ENCODE results near the gene MALL.
"Not testable (repeated sequence)": the region's sequence is repeated elsewhere in the genome, so short reads cannot be mapped to it uniquely, and the experiment has no call there.

Gene MALL

DNA sequence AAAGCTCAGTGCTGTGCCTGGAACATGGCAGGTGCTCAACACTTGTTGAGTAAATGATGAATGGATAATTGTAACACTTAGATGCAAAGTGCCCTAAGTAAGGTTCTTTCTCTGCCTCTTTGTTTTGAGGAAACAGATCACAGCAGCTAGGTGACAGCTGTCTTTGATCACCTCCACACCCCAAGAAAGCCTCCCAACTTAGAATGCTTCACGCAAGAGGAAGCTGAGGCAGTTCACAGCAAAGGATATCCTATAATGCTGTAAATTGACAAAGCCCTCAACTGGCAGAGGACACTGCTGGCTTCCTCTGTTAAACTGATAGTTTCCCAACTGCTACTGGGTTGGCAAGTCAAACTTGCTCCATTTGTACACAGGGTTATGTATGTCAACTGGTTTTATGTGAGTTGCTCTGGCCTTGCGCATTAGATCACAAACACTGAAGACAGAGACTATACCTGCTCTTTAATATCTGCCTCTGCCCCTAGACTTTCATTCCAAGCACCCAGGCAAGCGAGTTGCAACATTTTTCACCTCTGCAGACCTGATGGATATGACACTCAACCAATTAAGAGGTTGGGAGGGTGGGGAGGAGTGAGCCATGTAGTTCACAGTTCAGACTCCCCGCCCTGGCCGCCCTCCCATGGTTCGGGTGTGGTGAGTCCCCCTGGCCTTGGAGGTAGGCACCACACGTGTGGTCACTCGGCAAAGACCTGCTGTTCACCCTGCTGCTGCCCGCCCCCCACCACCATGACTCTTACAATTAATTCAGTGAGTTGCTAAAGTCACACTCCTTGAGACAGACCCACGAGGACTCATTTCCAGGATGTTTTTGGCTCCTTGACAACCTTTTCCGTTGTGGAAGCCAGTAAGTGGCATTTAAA, 4.8 kb upstream of the MALL start:
- DNase-seq: no peak

GRCh38 chr2:110116033-110116710, 550 bp upstream of the MALL start:
- peak in 1 of 2 experiments; percentile 15 for DNase-seq

DNA sequence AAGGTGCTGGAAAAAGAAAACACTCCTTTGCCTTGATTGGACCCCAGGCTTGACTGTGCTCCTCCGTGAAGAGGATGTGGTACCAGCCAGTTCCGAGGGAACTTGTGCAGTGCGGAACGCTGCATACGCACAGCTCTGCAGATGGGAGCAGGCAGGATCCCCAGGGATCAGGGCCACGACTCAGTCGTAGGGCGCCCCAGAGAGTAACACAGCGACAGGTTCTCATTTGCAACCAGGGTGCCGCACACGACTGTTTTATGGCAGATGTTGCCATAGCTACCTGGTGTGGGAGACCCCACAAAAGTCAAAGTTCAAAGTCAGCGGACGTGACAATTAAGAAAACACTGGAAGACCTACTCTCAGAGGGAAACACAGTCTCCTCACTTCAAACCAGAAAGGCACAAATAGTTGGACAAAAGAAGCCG, 779 bp downstream of the MALL start:
- peak in 1 of 2 experiments; percentile 38 for DNase-seq

DNA sequence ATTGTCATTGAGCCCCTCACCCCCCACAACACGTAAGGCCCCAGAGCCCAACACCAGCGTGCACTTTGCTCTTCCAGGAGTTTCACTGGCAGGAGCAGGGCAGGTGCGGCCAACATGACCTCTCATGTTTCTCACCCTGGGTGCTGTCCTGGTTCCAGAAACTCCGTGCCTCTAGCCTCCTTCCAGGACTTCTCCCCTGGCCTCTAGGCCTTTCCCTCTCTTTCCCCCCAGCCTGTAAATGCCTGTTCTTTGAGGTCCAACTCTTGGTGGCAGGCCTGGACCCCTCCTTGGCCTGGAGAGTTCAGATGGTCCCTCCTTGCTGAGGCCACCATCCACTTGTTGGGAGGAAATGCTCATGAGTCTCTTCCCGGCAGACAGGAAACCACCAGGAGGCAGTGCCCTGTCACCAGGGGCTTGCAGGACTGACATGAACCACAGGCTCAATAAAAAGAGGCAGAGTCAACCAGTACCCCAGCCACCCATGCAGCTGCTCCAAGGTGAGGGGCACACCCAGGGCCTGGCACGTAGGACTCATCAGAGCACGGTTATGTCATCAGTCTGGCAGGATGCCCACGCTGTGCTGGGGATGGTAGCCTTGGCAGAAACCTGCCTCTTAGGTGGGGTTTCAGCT, 1.5 kb downstream of the MALL start:
- DNase-seq: no peak

DNA sequence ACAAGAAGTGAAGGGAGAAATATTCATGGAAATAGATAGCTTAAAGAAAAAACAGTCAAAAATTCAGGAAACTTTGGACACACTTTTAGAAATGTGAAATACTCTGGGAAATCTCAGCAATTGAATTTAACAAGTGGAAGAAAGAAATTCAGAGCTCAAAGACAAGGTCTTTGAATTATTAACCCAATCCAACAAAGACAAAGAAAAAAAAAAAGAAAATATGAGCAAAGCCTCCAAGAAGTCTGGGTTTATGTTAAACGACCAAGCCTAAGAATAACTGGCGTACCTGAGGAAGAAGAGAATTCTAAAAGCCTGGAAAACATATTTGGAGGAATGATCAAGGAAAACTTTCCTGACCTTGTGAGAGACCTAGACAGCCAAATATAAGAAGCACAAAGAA, 7.3 kb downstream of the MALL start:
- DNase-seq: not testable (repeated sequence)

- no peak for DNase-seq
These were observed 8.2 kb downstream of the MALL start for GRCh38 chr2:110107092-110108079.

GRCh38 chr2:110106642-110107041, 9.0 kb downstream of the MALL start:
- no peak for DNase-seq

DNA sequence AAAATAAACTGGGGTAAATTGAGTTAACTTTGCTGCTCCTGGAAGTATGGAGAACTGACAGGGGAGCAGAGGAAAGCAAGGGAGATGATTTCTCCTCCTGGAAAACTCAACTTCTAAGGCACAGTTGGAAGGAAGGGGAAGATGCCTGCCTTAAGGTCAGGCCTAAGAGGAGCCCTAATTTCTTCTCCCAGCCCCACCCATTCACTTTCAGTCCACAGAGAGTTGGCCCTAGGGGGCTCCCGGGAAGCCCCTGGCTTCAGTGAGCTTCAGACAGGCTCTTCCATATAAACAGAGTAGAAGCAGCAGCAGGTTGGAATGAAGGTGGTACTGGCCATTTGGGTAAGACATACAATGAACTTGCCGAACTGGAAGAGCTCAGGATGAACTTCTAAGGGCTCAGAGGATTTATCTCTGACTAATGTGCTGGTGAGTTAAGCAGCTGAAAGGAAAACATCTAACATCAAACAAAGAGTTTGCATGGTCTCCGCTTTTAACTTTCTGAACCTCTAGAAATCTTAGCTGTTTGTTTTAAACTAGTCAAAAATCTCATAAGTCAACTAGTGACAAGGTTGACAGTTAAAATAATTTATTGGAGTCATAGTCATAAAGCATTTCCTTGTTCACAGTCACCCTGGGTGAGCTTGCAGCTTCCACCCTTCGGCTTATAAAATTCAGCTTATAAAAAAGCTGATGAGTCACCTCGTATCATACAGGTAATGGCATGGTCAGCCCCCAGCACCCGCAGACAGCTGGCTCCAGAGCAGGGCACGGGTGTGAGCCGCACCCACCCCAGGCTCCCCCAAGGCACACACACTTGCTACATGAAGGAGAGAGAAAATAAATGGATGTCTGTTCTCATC, 9.8 kb downstream of the MALL start:
- DNase-seq: no peak

DNA sequence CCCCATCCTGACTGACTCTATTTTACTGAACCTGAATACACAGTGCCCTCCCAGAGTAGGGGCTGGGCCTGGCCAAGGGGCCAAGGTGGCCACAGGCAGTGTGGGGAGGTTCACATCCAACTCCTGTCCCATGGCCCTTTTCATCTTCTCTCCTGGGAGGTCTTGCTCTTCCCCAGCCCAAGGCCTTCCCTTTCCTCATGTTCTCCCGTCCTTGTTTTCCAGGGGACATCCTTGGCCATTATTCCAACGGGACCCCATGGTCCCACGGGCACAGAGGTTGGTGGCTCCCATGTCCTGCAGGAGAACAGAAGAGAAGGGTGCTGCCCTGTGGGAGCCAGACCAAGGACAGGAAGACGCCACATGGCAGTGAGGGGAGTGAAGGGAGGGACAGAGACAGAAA, 10.4 kb downstream of the MALL start:
- DNase-seq: no peak

GRCh38 chr2:110104025-110104771, 11.4 kb downstream of the MALL start:
- no peak for DNase-seq

DNA sequence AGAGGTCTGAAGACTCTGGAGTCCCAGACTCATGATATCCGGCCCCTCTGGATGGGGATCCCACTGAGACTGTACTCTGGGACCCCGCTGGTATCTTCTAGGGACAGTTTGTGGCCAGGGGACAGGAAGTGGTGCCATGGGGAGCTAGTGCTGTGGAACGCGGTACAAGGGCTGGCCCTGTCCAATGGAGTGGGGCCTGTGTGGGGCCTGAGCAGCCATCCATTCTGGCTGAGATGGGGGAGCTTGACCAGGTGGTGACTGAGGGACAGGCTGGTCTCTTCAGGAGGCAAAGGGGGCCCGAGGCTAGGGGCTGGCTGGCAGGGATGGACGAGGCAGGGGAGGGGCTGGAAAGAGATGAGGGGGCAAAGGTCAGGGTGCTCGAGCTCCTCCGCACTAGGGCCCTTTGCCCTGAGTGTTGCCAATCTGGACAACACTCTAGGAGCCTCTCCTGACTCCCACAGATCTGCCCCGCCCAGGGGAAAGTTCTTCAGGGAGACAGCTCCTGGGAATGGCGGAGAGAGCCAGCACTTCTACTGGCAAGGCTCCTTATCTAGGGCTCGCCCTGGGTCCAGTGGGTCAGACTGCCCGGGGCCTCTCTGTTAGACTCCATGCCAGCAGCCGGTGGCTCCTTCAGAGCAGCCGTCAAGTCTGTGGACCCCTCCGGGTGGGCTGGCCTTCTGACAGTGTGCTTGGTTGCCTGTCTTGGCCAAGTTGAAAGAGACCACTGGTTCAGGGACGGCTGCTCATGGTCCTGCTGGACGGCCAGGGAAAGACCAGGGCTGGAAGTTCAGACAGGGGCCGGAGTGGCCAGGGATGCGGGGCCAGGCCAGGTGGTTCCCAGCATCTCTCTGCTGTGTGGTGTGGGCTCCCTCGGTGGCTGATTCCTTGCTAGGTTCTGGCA, 12.3 kb downstream of the MALL start:
- DNase-seq: no peak

DNA sequence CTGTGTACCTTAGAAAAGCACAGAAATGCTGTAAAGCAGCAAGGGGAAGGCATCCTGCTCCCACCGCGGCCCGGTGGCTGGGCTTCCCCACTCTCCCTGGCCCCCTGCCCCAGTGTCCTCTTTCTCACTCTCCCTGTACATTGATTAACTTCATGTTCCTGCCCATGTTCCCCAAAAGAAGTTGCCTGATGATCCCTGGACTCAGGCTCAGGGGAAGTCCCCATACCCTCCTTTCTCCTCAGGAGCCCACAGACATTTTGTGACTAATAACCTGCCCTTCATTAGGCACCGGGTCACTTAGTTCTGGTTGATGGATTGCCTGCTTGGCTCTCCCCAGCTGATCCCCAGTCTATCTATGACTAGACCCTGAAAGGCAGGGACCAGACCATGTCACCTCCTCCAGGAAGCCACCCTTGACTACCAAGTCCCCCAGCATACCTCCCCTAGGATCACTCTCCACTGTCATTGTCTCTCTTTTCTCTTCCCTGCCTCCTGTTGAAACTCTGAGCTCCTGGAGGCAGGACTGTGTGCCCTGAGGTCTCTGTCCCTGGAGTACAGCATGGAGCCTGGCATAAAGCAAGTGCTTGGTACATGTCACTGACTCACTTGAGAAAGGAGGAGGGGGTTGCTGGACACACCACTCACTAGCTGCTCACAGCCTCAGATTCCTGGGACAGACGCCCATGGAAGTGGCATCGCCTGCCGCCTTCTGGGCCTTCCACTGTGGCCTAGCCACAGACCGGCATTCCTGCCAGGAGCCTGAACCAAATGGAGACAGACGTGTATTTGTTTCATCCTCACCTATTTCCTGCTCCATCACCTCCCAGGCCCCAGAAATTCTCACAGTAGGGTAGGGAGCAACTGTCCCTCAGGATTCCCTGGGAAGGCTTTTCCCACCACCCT, 13.5 kb downstream of the MALL start:
- DNase-seq: no peak

- DNase-seq: peak in 1 of 2 experiments; percentile 44
These were observed 14.3 kb downstream of the MALL start for GRCh38 chr2:110101280-110101844.

DNA sequence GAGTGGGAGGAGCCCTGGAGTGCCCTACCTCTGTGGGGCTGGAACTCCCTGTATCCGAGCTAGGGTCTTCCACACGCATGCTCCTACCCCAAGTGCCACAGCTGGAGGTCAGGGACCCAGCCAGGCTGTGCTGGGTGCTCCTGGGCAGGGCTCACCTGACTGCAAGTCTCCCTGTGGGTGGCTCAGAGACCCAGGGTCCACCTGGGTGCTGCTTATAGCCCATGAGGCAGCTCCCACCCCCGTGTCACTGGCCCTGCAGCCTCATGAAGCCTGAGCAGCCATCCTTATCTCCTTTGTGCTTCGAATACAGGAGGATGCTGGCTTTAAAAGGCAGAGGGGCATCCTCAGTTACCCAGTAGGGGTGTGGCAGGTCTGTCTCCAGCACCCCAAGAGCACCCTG, 14.7 kb downstream of the MALL start:
- not testable (repeated sequence) for DNase-seq

GRCh38 chr2:110100480-110100879, 15.1 kb downstream of the MALL start:
- DNase-seq: no peak

DNA sequence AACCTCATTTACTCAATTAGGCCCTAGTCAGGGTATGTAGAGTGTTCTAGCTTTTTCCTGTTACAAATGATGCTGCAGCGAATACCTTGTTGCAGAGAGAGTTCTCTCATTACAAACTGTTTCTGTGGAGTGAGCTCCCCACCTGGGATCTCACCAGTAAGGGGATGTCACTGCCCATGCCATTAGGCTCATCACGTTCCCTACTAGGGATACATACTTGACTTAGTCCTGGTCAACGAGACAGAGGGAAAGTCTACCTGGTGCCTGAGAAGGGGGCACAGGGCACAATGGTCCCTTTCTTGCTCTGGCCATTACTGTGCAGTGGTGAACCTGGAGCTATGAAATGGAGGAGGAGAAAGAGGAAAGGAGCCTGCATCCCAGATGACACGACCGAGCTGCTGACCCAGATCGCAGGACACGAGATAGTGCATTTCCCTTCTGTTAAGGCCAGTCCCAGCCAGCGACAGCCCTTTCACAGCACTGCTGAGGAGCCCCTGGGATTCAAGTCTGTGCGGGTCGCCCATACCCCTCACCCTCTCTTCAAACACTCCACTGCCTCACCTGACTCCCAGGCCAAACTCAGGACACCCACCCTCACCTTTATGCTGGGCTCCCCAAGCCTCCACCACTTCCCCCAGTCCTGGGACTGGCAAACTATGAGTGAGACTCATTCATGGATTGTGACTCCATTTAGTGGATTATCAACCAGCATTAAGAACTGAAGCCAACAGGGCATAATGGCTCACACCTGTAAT, 16.0 kb downstream of the MALL start:
- no peak for DNase-seq

- no peak for DNase-seq
These were observed 16.6 kb downstream of the MALL start for GRCh38 chr2:110099038-110099425.

Measured in NCI-H524 (cell line).